GM23338 (cell line): Measurements from ENCODE around the gene SUN3.

ENCODE experiments used
- CREB1 ChIP-seq: fragments of 250-450 bp; sonication (Bioruptor Pico); IDR thresholded peaks from 2 replicates; pipeline ENCODE4 v1.5.0; 2020; ENCODE audit warnings: low read depth, mild to moderate bottlenecking, moderate library complexity
- CTCF ChIP-seq, 2 experiments: fragments of 200-600 bp in 1 of 2; sonication (generic) in 1 of 2; conservative IDR thresholded peaks; 2 replicates each; pipeline versions ENCODE4 v1.5.1 to v1.6.1; 2016 to 2017; ENCODE audit warnings: antibody characterized with exemption in 2 of 2, low read depth in 2 of 2, mild to moderate bottlenecking in 2 of 2, moderate library complexity in 1 of 2
- ETS1 ChIP-seq: IDR thresholded peaks from 2 replicates; pipeline ENCODE4 v1.6.1; 2016; ENCODE audit warnings: antibody characterized with exemption
- EZH2 ChIP-seq: fragments of 200-600 bp; sonication (generic); IDR thresholded peaks from one replicate; pipeline ENCODE4 v1.8.0; 2017; ENCODE audit warnings: antibody characterized with exemption, mild to moderate bottlenecking, low read depth; ENCODE audit not compliant: unreplicated experiment
- EZH2phosphoT487 ChIP-seq: fragments of 200-600 bp; sonication (generic); IDR thresholded peaks from one replicate; pipeline ENCODE4 v1.8.1; 2018; ENCODE audit warnings: antibody characterized with exemption; ENCODE audit not compliant: unreplicated experiment
- JUNB ChIP-seq: IDR thresholded peaks from one replicate; pipeline ENCODE4 v1.6.1; 2016; ENCODE audit warnings: antibody characterized with exemption; ENCODE audit not compliant: unreplicated experiment
- NANOG ChIP-seq: IDR thresholded peaks from 2 replicates; pipeline ENCODE4 v1.6.1; 2016; ENCODE audit warnings: antibody characterized with exemption, borderline replicate concordance
- POLR2AphosphoS5 ChIP-seq: IDR thresholded peaks from 2 replicates; pipeline ENCODE4 v1.6.1; 2016; ENCODE audit warnings: antibody characterized with exemption, low read depth
- REST ChIP-seq: IDR thresholded peaks from one replicate; pipeline ENCODE4 v1.6.1; 2018; ENCODE audit warnings: antibody characterized with exemption; ENCODE audit not compliant: unreplicated experiment
- STAT1 ChIP-seq: IDR thresholded peaks from one replicate; pipeline ENCODE4 v1.6.1; 2016; ENCODE audit warnings: antibody characterized with exemption; ENCODE audit not compliant: unreplicated experiment
- ZNF331 ChIP-seq: fragments of 250-450 bp; sonication (Bioruptor Pico); IDR thresholded peaks from 2 replicates; pipeline ENCODE4 v1.5.0; 2020; ENCODE audit warnings: low read depth, mild to moderate bottlenecking, moderate library complexity
- ZNF462 ChIP-seq: fragments of 250-450 bp; sonication (Bioruptor Pico); IDR thresholded peaks from 2 replicates; pipeline ENCODE4 v1.5.0; 2020; ENCODE audit warnings: mild to moderate bottlenecking, moderate library complexity

GRCh38 chr7:48028938-48029337, at the start of gene SUN3:
- no peak for TF ChIP-seq EZH2
- no peak for TF ChIP-seq EZH2phosphoT487
- TF ChIP-seq CTCF (conservative IDR thresholded peaks at IDR 0.05; ENCODE audit: low read depth in 2 of 2): no peak
- no peak for TF ChIP-seq POLR2AphosphoS5
- TF ChIP-seq NANOG: no peak
- no peak for TF ChIP-seq ZNF331
- TF ChIP-seq REST: no peak
- TF ChIP-seq JUNB: no peak
- TF ChIP-seq CREB1: no peak
- no peak for TF ChIP-seq STAT1
- TF ChIP-seq ZNF462 (CRISPR knock-in tag): no peak
- no peak for TF ChIP-seq ETS1
